ENCODE data around the gene KDM8.

KDM8 gene

GRCh38 chr16:27214084-27214961 lies 11.0 kb downstream of the KDM8 start:
- H3K4me3 ChIP-seq (ENCODE audit: low read depth, low read length): no peak overlapping the region
- DNase-seq (ENCODE audit: low read depth, low spot score): no peak
- ChIA-PET CTCF (interaction anchor here (1.3 kb wide), 1 partner anchor 20 kb away, joined by 6 read pairs; no protein-coding TSS in a partner anchor), POLR2A (interaction anchor here (1.0 kb wide), 1 partner anchor 10 kb away, joined by 3 read pairs; no protein-coding TSS in a partner anchor)
- TF ChIP-seq CTCF (IDR thresholded peaks at IDR 0.05; ENCODE audit: insufficient read depth, low read length, missing control alignments): no peak

GRCh38 chr16:27215660-27216059 lies 12.3 kb downstream of the KDM8 start:
- DNase-seq (ENCODE audit: low read depth, low spot score): no peak
- no peak overlapping the region for H3K4me3 ChIP-seq (ENCODE audit: low read depth, low read length)
- ChIA-PET POLR2A (interaction anchor here (1.0 kb wide), 1 partner anchor 11 kb away, joined by 3 read pairs; no protein-coding TSS in a partner anchor), CTCF (interaction anchor here (2.4 kb wide), 1 partner anchor 19 kb away, joined by 13 read pairs; no protein-coding TSS in a partner anchor)
- no peak for TF ChIP-seq CTCF (IDR thresholded peaks at IDR 0.05; ENCODE audit: insufficient read depth, low read length, missing control alignments)

GRCh38 chr16:27216297-27216885 lies 13.1 kb downstream of the KDM8 start:
- H3K4me3 ChIP-seq (ENCODE audit: low read depth, low read length): no peak overlapping the region
- DNase-seq (ENCODE audit: low read depth, low spot score): no peak
- POLR2A ChIA-PET: no interaction called here
- TF ChIP-seq CTCF (IDR thresholded peaks at IDR 0.05; ENCODE audit: insufficient read depth, low read length, missing control alignments): no peak
- CTCF ChIA-PET: interaction anchor here (2.4 kb wide), 1 partner anchor 19 kb away, joined by 13 read pairs; no protein-coding TSS in a partner anchor

- no peak for DNase-seq (ENCODE audit: low read depth, low spot score)
- CTCF ChIA-PET: interaction anchor here (2.4 kb wide), 1 partner anchor 18 kb away, joined by 13 read pairs; no protein-coding TSS in a partner anchor
- POLR2A ChIA-PET: interaction anchor here (0.6 kb wide), 1 partner anchor 13 kb away, joined by 3 read pairs; no protein-coding TSS in a partner anchor
- no peak for TF ChIP-seq CTCF (IDR thresholded peaks at IDR 0.05; ENCODE audit: insufficient read depth, low read length, missing control alignments)
- H3K4me3 ChIP-seq (ENCODE audit: low read depth, low read length): no peak overlapping the region
Observed at GRCh38 chr16:27217256-27217655, 13.9 kb downstream of the KDM8 start.

- POLR2A ChIA-PET: no interaction called here
- DNase-seq (ENCODE audit: low read depth, low spot score): no peak
- no peak for TF ChIP-seq CTCF (IDR thresholded peaks at IDR 0.05; ENCODE audit: insufficient read depth, low read length, missing control alignments)
- CTCF ChIA-PET: interaction anchor here (1.1 to 9.9 kb wide), 3 partner anchors 15 to 149 kb away, joined by 3 to 97 read pairs (median 9); partner anchors contain the start of gene KDM8
- H3K4me3 ChIP-seq (ENCODE audit: low read depth, low read length): no peak overlapping the region
Observed at GRCh38 chr16:27218756-27219155, 15.4 kb downstream of the KDM8 start.

GRCh38 chr16:27219161-27219560 lies 15.8 kb downstream of the KDM8 start:
- ChIA-PET CTCF (interaction anchor here (1.1 to 9.9 kb wide), 3 partner anchors 15 to 149 kb away, joined by 3 to 97 read pairs (median 9); partner anchors contain the start of gene KDM8), POLR2A (no interaction called here)
- no peak for TF ChIP-seq CTCF (IDR thresholded peaks at IDR 0.05; ENCODE audit: insufficient read depth, low read length, missing control alignments)
- no peak for DNase-seq (ENCODE audit: low read depth, low spot score)
- H3K4me3 ChIP-seq (ENCODE audit: low read depth, low read length): no peak overlapping the region
